Measurements from ENCODE around the gene BICRAL. TPM values are rescaled to one million over a fixed set of nuclear protein-coding genes. Genes with fewer than 3 reads are reported as not detected.
"Not testable (repeated sequence)": the region's sequence is repeated elsewhere in the genome, so short reads cannot be mapped to it uniquely, and the experiment has no call there.

Gene BICRAL
- total and polyA plus RNA-seq, 8 donors = 2.8 to 23.2 (median 7.0) TPM

- WGBS, 5 donors = 77 to 80% (median 78%) methylated on average over 10 of the region's 10 CpGs
- intact Hi-C loops (cut with DNase I; ENCODE audit: low total_unique reads) = no loop called here
- Histone ChIP-seq H3K36me3 (no peaks in the 10 kb centered on the region), H3K4me1 (peaks cover 0 to 29% (median 16%) of the 10 kb centered on the region in 4 donors), H3K27me3 (no peaks in the 10 kb centered on the region), H3K4me3 (no peak overlapping the region), H3K9me3 (no peaks in the 10 kb centered on the region), H3K27ac (no peak overlapping the region)
- DNase-seq = no peak
- TF ChIP-seq CTCF (IDR thresholded peaks at IDR 0.05) = no peak
- no peak for TF ChIP-seq EP300 (IDR thresholded peaks at IDR 0.05)
- TF ChIP-seq POLR2A (IDR thresholded peaks at IDR 0.05) = no peak
- TF ChIP-seq POLR2AphosphoS5 (IDR thresholded peaks at IDR 0.05) = no peak
Measured at GRCh38 chr6:42896178-42896719, 114.4 kb downstream of the BICRAL start.

GRCh38 chr6:42898891-42899361 is 117.1 kb downstream of the BICRAL start:
- WGBS, 5 donors = 9 to 10% (median 10%) methylated on average over 10 of the region's 10 CpGs

GRCh38 chr6:42899871-42900270 is 118.0 kb downstream of the BICRAL start:
- TF ChIP-seq POLR2AphosphoS5 (IDR thresholded peaks at IDR 0.05) = no peak
- TF ChIP-seq EP300 (IDR thresholded peaks at IDR 0.05) = no peak
- Histone ChIP-seq H3K9me3 (no peaks in the 10 kb centered on the region), H3K36me3 (no peaks in the 10 kb centered on the region), H3K27ac (no peak overlapping the region), H3K27me3 (no peaks in the 10 kb centered on the region), H3K4me3 (no peak overlapping the region), H3K4me1 (peaks cover 0 to 35% (median 21%) of the 10 kb centered on the region in 4 donors)
- WGBS, 5 donors = 58 to 66% (median 63%) methylated on average over 8 of the region's 8 CpGs
- intact Hi-C loops (cut with DNase I; ENCODE audit: low total_unique reads) = loop anchor here (5.0 kb wide), 1 partner anchor 242 kb away; no protein-coding TSS in a partner anchor
- no peak for DNase-seq

More at GRCh38 chr6:42898891-42899361, 117.1 kb downstream of the BICRAL start:
- Histone ChIP-seq H3K4me1 (peaks cover 0 to 36% (median 23%) of the 10 kb centered on the region in 4 donors), H3K9me3 (no peaks in the 10 kb centered on the region), H3K4me3 (no peak overlapping the region), H3K27ac (no peak overlapping the region), H3K27me3 (no peaks in the 10 kb centered on the region), H3K36me3 (no peaks in the 10 kb centered on the region)
- TF ChIP-seq EP300 (IDR thresholded peaks at IDR 0.05) (no peak), POLR2AphosphoS5 (IDR thresholded peaks at IDR 0.05) (peak in 1 of 3 donors; percentile 42), CTCF (IDR thresholded peaks at IDR 0.05) (peak in 5 of 7 experiments; percentile 40 to 89 (median 79)), POLR2A (IDR thresholded peaks at IDR 0.05) (no peak)
- intact Hi-C loops (cut with DNase I; ENCODE audit: low total_unique reads) = no loop called here
- DNase-seq = peak; percentile 76 to 86

- TF ChIP-seq POLR2AphosphoS5 (IDR thresholded peaks at IDR 0.05) = peak in 2 of 3 donors; percentile 51 to 89
- TF ChIP-seq EP300 (IDR thresholded peaks at IDR 0.05) = no peak
- peak in 6 of 7 experiments; percentile 50 to 97 (median 92) for TF ChIP-seq CTCF (IDR thresholded peaks at IDR 0.05)
- H3K4me3 ChIP-seq = peak overlapping the region in 1 of 4 donors; percentile 39
- peak overlapping the region in 1 of 5 donors; percentile 8 for H3K27ac ChIP-seq
- intact Hi-C loops (cut with DNase I; ENCODE audit: low total_unique reads) = loop anchor here (5.0 kb wide), 1 partner anchor 241 kb away; no protein-coding TSS in a partner anchor
- H3K4me1 ChIP-seq = peaks cover 0 to 35% (median 21%) of the 10 kb centered on the region in 4 donors
- no peaks in the 10 kb centered on the region for H3K9me3 ChIP-seq
- no peaks in the 10 kb centered on the region for H3K27me3 ChIP-seq
- DNase-seq = peak; percentile 88 to 94
- 3 to 4% (median 4%) methylated on average over 11 of the region's 11 CpGs for WGBS, 5 donors
- H3K36me3 ChIP-seq = no peaks in the 10 kb centered on the region
Measured at GRCh38 chr6:42901538-42901957, 119.7 kb downstream of the BICRAL start.

GRCh38 chr6:42902429-42903263 is 120.8 kb downstream of the BICRAL start:
- peaks cover 0 to 33% (median 21%) of the 10 kb centered on the region in 4 donors for H3K4me1 ChIP-seq
- WGBS, 5 donors = 28 to 57% (median 39%) methylated on average over 22 of the region's 22 CpGs
- H3K9me3 ChIP-seq, DNase-seq, H3K36me3 ChIP-seq, H3K27me3 ChIP-seq: not testable (repeated sequence)
- peak overlapping the region in 2 of 4 donors; percentile 3 to 39 for H3K4me3 ChIP-seq
- intact Hi-C loops (cut with DNase I; ENCODE audit: low total_unique reads) = loop anchor here (5.0 kb wide), 1 partner anchor 240 kb away; no protein-coding TSS in a partner anchor
- H3K27ac ChIP-seq = peak overlapping the region; percentile 9 to 60 (median 43)

All from stomach (tissue), 9 donors.